Lower leg skin (tissue), 4 donors: ENCODE results near the gene PHOX2B. TPM values are rescaled to one million over a fixed set of nuclear protein-coding genes. Genes with fewer than 3 reads are reported as not detected.

Experiments
- DNase-seq, 2 donors: peaks; one replicate each; pipeline ENCODE4 v3.0.0-alpha.2; 2019; ENCODE audit warnings: low spot score in 2 of 2
- H3K4me3 ChIP-seq: fragments of 200-600 bp; sonication (generic); 2 replicates; pipeline ENCODE4 v1.5.1; 2017; ENCODE audit warnings: mild to moderate bottlenecking, low read depth; ENCODE audit not compliant: poor library complexity, severe bottlenecking
- POLR2A ChIP-seq, 2 donors: fragments of 450-650 bp; IDR thresholded peaks; one replicate each; pipeline ENCODE4 v1.6.1; 2016 to 2017; ENCODE audit warnings: antibody characterized with exemption in 2 of 2, mild to moderate bottlenecking in 1 of 2, moderate library complexity in 1 of 2
- WGBS, 2 donors: methylation state at CpG; one replicate each; pipeline ENCODE4 v1.1.5; 2018; 5-methylcytosine and 5-hydroxymethylcytosine counted together
- intact Hi-C: fragments of 100-400 bp; cut with DNase I; formaldehyde crosslinking; loops from one replicate; pipeline ENCODE4 v1.15.0; 2023; ENCODE audit warnings: low total_unique reads
- total RNA-seq, 4 donors: library from RNA; depleted of rRNA; stranded (reverse); fragments of >200 nt; gene quantifications; one replicate each; pipeline ENCODE4 v1.1.0, GENCODE V29; 2016
- TF ChIP-seq, protein P1 (sequence below), 3 donors: fragments of 450-650 bp; IDR thresholded peaks; one replicate each; pipeline ENCODE4 v1.5.1; 2016; ENCODE audit warnings: antibody characterized with exemption in 3 of 3, mild to moderate bottlenecking in 3 of 3, moderate library complexity in 2 of 3

Gene PHOX2B
- total RNA-seq, 4 donors from 2014 or later: not detected

DNA sequence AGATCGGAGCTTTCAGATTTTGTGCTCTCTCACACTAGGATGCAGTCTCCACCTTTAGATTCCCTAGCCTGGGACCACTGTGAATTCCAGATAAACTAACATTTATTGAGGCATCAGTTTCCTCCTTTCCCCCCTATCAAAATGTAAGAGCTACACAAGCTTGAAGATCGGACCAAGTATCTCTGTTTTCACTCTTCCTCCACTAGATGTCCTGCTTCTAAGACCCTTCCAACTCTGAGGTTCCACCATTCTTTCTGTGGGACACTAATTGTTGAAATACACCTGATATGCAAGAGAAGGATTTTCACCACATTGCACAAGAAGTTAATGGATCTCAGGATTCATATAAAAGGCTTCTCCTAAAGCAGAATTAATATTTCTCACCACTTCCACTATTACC, 43.0 kb upstream of the PHOX2B start:
- DNase-seq: no peak
- TF ChIP-seq POLR2A (IDR thresholded peaks at IDR 0.05): no peak
- TF ChIP-seq, protein P1, sequence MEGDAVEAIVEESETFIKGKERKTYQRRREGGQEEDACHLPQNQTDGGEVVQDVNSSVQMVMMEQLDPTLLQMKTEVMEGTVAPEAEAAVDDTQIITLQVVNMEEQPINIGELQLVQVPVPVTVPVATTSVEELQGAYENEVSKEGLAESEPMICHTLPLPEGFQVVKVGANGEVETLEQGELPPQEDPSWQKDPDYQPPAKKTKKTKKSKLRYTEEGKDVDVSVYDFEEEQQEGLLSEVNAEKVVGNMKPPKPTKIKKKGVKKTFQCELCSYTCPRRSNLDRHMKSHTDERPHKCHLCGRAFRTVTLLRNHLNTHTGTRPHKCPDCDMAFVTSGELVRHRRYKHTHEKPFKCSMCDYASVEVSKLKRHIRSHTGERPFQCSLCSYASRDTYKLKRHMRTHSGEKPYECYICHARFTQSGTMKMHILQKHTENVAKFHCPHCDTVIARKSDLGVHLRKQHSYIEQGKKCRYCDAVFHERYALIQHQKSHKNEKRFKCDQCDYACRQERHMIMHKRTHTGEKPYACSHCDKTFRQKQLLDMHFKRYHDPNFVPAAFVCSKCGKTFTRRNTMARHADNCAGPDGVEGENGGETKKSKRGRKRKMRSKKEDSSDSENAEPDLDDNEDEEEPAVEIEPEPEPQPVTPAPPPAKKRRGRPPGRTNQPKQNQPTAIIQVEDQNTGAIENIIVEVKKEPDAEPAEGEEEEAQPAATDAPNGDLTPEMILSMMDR (IDR thresholded peaks at IDR 0.05): no peak
- WGBS, 2 donors: 71 to 78% methylated on average over 2 of the region's 2 CpGs
- intact Hi-C loops: no loop called here
- no peak overlapping the region for H3K4me3 ChIP-seq

DNA sequence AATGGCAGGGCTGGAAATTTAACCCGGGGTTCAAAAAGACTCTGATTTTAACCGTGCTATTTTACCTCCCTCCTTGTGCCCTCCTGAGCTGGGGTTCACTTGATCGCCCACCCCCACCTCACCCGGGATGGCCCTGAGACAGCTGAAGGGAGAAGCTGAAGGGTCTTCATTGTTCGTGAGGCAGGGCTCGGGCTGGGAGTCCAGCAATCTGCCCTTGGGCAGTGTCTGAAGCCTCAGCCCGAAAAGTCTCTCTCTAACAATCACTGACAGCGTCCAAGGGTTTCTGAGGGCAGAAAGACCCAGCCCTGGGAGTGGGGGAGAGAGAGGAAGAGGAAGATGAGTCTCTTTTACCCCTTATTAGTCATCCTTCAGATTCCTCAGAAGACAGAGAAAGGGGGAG, 39.4 kb upstream of the PHOX2B start:
- 46 to 59% methylated on average over 8 of the region's 8 CpGs for WGBS, 2 donors
- DNase-seq: no peak

DNA sequence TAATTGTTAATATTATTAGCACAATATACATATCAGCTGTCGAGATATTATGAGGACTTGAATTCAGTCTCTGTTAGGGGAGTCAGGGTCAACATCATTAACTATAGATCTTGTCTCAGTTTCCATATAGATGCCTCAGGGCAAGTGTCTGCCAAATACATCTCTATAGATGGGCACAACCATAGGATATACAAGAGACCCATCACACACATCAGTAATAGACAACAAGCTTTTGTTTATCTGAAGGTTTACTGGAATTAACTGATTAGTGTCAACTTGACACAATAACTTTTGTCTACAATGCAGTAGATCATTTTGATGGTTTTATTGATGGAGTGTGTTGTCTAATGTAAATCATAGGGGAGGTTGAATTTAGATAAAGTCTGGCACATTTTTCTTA, 37.1 kb upstream of the PHOX2B start:
- TF ChIP-seq POLR2A (IDR thresholded peaks at IDR 0.05): no peak
- TF ChIP-seq, protein P1 (IDR thresholded peaks at IDR 0.05): no peak
- WGBS, 2 donors: 75 to 78% methylated on average over 1 of the region's 1 CpG

More for the DNA sequence above, 39.4 kb upstream of the PHOX2B start:
- TF ChIP-seq POLR2A (IDR thresholded peaks at IDR 0.05): no peak
- TF ChIP-seq, protein P1 (IDR thresholded peaks at IDR 0.05): no peak
- H3K4me3 ChIP-seq: no peak overlapping the region
- intact Hi-C loops: no loop called here

DNA sequence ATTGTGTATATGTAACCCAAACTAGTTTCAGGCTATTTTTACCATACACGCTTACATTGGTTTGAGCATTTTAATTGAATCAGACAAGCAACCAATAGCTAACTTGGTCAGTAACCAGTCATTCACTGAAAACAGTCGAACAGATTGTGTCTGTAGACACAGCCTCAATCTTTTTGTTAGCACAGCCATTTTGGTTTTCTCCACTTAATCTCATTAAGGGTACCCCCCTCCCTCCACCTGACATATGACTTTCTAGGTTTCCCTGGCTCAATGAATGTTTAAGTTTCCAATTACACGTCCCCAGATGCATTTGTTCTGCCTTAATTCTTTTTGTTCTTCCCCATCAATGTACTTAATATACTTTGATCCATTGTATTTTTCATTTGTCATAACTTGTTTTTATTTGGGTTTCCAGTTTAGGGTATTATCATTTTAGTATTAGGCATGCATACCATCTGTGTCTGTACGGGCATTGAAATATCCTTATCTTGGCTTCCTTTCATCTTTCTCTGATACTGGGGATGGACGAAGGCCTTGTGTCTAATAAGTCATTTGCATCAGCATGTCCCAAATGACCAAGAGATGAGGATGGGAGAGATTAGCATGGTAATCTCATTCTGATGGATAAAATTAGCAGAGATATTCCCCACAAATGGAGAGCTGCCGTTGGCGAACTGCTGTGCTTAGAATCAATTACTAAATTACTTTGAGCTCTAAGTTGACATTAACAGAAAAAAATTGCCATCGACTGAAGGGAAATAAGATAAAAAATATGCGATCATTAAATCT, 35.9 kb upstream of the PHOX2B start:
- H3K4me3 ChIP-seq: no peak overlapping the region
- DNase-seq: no peak
- intact Hi-C loops: no loop called here
- WGBS, 2 donors: 85 to 89% methylated on average over 9 of the region's 9 CpGs
- TF ChIP-seq, protein P1 (IDR thresholded peaks at IDR 0.05): no peak
- TF ChIP-seq POLR2A (IDR thresholded peaks at IDR 0.05): no peak

More for the DNA sequence above, 37.1 kb upstream of the PHOX2B start:
- DNase-seq: no peak
- intact Hi-C loops: no loop called here
- no peak overlapping the region for H3K4me3 ChIP-seq

DNA sequence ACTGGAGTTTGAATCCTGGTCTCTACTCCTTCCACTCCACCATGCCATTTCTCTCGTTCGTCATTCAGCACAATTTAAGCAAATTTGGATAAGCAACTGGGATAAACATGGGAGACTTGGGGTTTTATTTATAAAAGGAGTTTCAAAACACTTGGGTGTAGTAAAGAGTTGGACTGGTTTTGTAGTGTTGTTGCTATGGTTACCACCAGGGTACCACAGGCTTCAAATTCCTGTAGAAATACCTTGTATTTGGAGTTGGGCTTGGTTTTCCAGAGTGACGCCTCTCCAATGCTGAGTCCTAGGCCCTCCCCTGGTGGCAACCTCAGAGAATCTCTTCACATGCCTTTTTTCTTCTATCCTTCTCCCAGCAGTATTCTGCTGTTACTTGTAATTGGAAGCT, 27.9 kb upstream of the PHOX2B start:
- DNase-seq: no peak
- intact Hi-C loops: no loop called here
- no peak overlapping the region for H3K4me3 ChIP-seq
- 89% methylated on average over 3 of the region's 3 CpGs for WGBS, 2 donors
- no peak for TF ChIP-seq POLR2A (IDR thresholded peaks at IDR 0.05)
- TF ChIP-seq, protein P1 (IDR thresholded peaks at IDR 0.05): no peak

DNA sequence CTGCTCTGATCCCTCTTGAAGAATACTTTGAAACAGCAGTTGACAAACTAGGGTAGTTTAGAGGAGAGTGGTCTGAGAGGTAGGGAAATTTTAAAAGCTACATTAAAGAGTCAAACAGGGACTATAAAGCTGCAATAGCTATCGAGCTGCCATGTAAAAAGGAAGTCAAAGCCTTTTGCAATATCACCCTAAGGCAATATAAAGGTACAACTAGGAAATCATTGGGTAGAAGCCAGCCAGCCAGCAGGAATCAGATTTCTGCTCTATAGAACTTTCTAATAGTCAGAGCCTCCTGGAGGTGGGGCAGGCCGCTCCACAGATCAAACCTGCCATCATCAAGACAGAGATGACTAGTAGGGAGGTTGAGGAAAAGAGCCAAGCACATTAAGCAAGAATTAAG, 15.2 kb upstream of the PHOX2B start:
- TF ChIP-seq, protein P1 (IDR thresholded peaks at IDR 0.05): no peak
- TF ChIP-seq POLR2A (IDR thresholded peaks at IDR 0.05): no peak
- H3K4me3 ChIP-seq: no peak overlapping the region
- no peak for DNase-seq
- 20 to 60% methylated on average over 2 of the region's 2 CpGs for WGBS, 2 donors
- intact Hi-C loops: no loop called here
